ENCODE measurements around the gene SNTB2.

The SNTB2 gene

GRCh38 chr16:69345923-69346322, 159.0 kb downstream of the SNTB2 start:
- no peak for DNase-seq
- no peak overlapping the region for H3K27ac ChIP-seq
- no peak overlapping the region for H3K4me3 ChIP-seq
- peaks cover 0 to under 1% (median 0%) of the 10 kb centered on the region in 4 donors for H3K4me1 ChIP-seq
- intact Hi-C loops (cut with DNase I; ENCODE audit: low total_unique reads): no loop called here
- H3K36me3 ChIP-seq: peaks cover 9 to 56% (median 29%) of the 10 kb centered on the region in 3 donors
- TF ChIP-seq CTCF (IDR thresholded peaks at IDR 0.05): no peak
- no peaks in the 10 kb centered on the region for H3K27me3 ChIP-seq
- H3K9me3 ChIP-seq: no peaks in the 10 kb centered on the region

DNA sequence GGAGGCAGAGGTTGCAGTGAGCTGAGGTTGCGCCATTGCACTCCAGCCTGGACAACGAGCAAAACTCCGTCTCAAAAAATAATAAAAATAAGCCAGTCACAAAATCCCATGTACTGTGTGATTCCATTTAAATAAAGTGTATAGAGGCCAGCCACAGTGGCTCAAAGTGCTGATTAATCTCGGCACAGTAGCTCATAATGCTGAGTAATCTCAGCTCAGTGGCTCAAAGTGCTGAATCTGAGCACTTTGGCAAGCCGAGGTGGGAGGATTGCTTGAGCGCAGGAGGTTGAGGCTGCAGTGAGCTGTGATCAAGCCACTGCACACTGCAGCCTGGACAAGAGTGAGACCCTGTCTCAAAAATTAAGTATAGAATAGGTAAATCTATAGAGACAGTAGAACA, 159.7 kb downstream of the SNTB2 start:
- H3K4me1 ChIP-seq: no peaks in the 10 kb centered on the region
- H3K27me3 ChIP-seq: no peaks in the 10 kb centered on the region
- TF ChIP-seq CTCF (IDR thresholded peaks at IDR 0.05): no peak
- no peak overlapping the region for H3K4me3 ChIP-seq
- DNase-seq: no peak
- no peak overlapping the region for H3K27ac ChIP-seq
- peaks cover 2 to 54% (median 21%) of the 10 kb centered on the region in 3 donors for H3K36me3 ChIP-seq
- intact Hi-C loops (cut with DNase I; ENCODE audit: low total_unique reads): no loop called here
- H3K9me3 ChIP-seq: no peaks in the 10 kb centered on the region

GRCh38 chr16:69348222-69348621, 161.3 kb downstream of the SNTB2 start:
- no peaks in the 10 kb centered on the region for H3K27me3 ChIP-seq
- no peak overlapping the region for H3K4me3 ChIP-seq
- no peaks in the 10 kb centered on the region for H3K4me1 ChIP-seq
- H3K9me3 ChIP-seq: no peaks in the 10 kb centered on the region
- no peak for TF ChIP-seq CTCF (IDR thresholded peaks at IDR 0.05)
- intact Hi-C loops (cut with DNase I; ENCODE audit: low total_unique reads): no loop called here
- DNase-seq: no peak
- peaks cover 6 to 58% (median 21%) of the 10 kb centered on the region in 3 donors for H3K36me3 ChIP-seq
- H3K27ac ChIP-seq: no peak overlapping the region

DNA sequence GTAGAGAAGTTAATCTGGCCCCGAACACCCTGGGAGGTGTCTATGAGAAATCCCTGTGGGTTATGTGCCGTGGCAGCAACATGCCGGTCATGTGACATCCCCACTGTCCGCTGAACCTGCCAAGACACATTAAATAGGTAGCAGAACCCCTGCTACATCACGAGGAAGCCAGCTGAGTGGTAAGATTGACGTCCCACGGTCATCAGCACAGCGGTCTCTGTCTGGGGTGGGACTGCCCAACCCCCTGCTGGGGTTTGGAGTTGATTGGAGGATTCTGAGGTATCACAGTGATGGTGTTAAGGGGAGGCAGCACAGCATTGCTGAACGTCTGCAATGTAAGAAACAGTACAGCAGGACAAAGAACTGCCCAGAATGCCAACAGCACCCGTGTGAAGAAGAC, 162.6 kb downstream of the SNTB2 start:
- no peak overlapping the region for H3K27ac ChIP-seq

DNA sequence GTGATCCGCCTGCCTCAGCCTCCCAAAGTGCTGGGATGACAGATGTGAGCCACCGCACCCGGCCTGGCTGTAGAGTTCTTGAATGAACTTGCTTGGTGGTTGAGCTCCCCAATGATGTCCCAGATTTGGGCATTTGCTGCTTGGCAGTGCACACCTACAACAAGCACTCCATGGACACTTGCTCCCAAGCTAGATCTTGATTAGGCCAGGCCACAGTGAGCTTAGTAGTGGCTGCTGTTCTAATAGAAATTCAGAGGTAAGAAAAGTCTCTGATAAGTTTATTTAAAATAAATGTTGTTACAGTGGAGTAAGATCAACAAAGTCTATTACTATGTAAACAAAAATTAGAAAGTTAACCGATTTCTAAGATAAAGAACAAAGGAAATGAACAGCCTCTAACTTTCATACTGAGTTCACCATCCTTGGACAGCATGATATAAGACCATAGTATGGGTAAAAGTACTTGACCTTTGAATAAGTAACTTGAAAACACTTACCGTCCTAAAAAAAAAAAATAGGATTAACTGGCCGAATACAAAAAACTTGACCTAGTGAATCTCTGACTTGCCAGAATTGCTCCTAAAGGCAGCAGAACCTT, 163.7 kb downstream of the SNTB2 start:
- intact Hi-C loops (cut with DNase I; ENCODE audit: low total_unique reads): no loop called here
- H3K27ac ChIP-seq: no peak overlapping the region
- no peak for TF ChIP-seq CTCF (IDR thresholded peaks at IDR 0.05)
- H3K36me3 ChIP-seq: peaks cover 21 to 65% (median 29%) of the 10 kb centered on the region in 3 donors
- no peaks in the 10 kb centered on the region for H3K4me1 ChIP-seq
- H3K4me3 ChIP-seq: no peak overlapping the region
- no peak for DNase-seq
- H3K27me3 ChIP-seq: no peaks in the 10 kb centered on the region
- H3K9me3 ChIP-seq: no peaks in the 10 kb centered on the region

More for the DNA sequence above, 162.6 kb downstream of the SNTB2 start:
- no peaks in the 10 kb centered on the region for H3K4me1 ChIP-seq
- intact Hi-C loops (cut with DNase I; ENCODE audit: low total_unique reads): no loop called here
- peaks cover 10 to 56% (median 18%) of the 10 kb centered on the region in 3 donors for H3K36me3 ChIP-seq
- H3K27me3 ChIP-seq: no peaks in the 10 kb centered on the region
- no peak for TF ChIP-seq CTCF (IDR thresholded peaks at IDR 0.05)
- no peak for DNase-seq
- H3K9me3 ChIP-seq: no peaks in the 10 kb centered on the region
- no peak overlapping the region for H3K4me3 ChIP-seq

Measured in tibial artery (tissue), 4 donors.